IPS-NIHi7 (cell line): Measurements from ENCODE around the gene DOCK1.
A peak's percentile ranks its signal among the peaks of the same experiment; 100 is the strongest.
"Not testable (repeated sequence)": the region's sequence is repeated elsewhere in the genome, so short reads cannot be mapped to it uniquely, and the experiment has no call there.

Experiments used
- DNase-seq: peaks from one replicate; pipeline ENCODE4 v3.0.0; 2012; ENCODE audit warnings: mixed read lengths; ENCODE audit errors: extremely low spot score

The DOCK1 gene

GRCh38 chr10:126904818-126905701, at the start of gene DOCK1:
Gene DOCK1 (plus strand): TSS chr10:126905428. CDS start chr10:126905518, 90 bp downstream.
- peak; percentile 86 for DNase-seq

GRCh38 chr10:126857178-126857806, 47.9 kb upstream of the DOCK1 start:
- DNase-seq, result no peak

GRCh38 chr10:126867567-126868365, 37.5 kb upstream of the DOCK1 start:
- DNase-seq, result no peak

DNA sequence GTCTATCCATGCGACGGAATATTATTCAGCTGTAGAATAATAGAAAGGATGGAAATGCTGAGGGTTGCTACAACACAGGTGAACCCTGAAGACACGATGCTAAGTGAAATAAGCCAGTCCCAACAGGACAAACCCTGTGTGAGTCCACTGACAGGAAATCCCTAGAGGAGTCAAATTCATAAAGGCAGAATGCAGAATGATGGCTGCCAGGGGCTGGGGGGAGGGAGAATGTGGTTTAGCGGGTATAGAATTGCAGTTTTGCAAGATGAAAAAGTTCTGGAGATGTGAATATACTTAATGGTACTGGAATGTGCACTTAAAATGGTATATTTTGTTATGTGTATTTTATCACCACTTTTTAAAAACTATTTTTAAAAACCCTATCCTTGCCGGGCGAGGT, 36.9 kb upstream of the DOCK1 start:
- DNase-seq, result no peak

DNA sequence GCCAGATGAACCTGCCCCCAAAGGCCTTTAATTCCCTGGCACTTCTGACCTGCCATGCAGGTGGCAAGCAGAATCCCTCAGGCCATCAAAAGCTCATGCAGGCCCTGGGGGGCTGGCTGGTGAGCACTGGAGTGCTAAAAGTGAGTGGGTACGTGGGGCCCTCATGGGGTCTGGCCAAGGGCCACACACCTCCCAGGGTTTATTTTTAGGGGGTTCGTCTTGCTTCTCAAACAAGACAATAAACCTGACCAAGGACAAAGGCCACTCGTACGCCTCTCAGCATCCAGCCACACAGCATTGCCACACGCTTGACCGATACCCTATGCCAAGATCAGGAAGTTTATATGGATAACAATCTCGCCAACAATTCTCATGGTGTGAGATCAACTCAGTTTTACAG, 33.1 kb upstream of the DOCK1 start:
- DNase-seq, result no peak

- peak; percentile 56 for DNase-seq
Measured at GRCh38 chr10:126872768-126873167, 32.5 kb upstream of the DOCK1 start.

GRCh38 chr10:126876456-126876855, 28.8 kb upstream of the DOCK1 start:
- DNase-seq, result no peak

- no peak for DNase-seq
Measured at GRCh38 chr10:126877390-126877789, 27.8 kb upstream of the DOCK1 start.

DNA sequence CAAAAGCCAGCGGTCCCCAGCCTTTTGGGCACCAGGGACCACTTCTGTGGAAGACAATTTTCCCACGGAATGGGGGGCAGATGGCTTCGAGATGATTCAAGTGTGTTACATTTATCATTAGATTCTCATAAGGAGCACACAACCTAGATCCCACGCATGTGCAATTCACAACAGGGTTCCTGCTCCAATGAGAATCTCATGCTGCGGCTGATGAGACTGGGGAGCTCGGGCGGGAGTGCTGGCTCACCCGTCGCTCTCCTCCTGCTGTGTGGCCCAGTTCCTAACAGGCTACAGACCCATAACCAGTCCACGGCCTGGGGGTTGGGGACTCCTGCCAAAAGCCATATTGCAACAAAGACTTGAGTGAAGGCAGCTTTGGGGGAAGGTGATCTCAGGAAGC, 26.6 kb upstream of the DOCK1 start:
- DNase-seq, result no peak

DNA sequence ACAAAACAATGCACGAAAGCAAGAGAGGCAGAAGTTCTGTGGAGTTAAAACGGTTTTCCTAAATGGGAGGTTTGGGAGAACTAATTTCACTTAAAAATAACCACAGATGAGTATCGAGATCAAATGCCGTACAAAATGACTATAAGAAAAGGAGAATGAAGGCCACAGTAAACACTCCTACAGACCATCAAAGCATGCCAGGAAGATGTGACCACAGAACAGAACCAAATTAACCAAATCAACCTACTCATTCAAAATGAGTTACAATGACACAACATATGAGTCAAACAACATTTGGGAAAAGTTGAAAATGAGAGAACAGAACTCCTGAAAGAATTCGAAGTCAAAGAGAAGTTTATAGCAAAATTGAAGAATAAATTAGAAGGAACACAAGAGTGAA, 24.3 kb upstream of the DOCK1 start:
- no peak for DNase-seq

DNA sequence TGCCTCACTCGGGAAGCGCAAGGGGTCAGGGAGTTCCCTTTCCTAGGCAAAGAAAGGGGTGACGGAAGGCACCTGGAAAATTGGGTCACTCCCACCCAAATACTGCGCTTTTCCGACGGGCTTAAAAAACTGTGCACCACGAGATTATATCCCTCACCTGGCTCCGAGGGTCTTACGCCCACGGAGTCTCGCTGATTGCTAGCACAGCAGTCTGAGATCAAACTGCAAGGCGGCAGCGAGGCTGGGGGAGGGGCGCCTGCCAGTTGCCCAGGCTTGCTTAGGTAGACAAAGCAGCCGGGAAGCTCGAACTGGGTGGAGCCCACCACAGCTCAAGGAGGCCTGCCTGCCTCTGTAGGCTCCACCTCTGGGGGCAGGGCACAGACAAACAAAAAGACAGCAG, 23.2 kb upstream of the DOCK1 start:
- not testable (repeated sequence) for DNase-seq

GRCh38 chr10:126888436-126888835, 16.8 kb upstream of the DOCK1 start:
- not testable (repeated sequence) for DNase-seq

DNA sequence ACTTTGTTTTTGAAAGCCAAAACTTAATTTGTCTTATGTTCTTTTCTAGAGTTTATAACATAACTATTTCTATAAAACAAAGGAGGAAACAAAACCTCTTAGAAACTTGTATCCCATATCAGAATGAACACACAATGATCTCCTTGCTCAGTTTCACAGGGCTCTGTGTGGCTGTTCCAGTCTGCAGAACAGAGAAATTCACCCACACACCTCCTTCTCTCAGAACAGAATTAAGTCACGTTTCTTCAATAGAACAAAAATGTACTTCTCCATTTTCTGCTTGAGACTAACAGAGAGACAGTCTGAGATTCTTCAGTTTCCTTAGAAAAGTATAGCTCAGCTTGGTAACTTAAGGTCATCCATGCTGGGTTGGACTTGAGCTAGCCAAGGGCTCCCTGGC, 15.8 kb upstream of the DOCK1 start:
- DNase-seq, result no peak

GRCh38 chr10:126890797-126891196, 14.4 kb upstream of the DOCK1 start:
- DNase-seq, result not testable (repeated sequence)

DNA sequence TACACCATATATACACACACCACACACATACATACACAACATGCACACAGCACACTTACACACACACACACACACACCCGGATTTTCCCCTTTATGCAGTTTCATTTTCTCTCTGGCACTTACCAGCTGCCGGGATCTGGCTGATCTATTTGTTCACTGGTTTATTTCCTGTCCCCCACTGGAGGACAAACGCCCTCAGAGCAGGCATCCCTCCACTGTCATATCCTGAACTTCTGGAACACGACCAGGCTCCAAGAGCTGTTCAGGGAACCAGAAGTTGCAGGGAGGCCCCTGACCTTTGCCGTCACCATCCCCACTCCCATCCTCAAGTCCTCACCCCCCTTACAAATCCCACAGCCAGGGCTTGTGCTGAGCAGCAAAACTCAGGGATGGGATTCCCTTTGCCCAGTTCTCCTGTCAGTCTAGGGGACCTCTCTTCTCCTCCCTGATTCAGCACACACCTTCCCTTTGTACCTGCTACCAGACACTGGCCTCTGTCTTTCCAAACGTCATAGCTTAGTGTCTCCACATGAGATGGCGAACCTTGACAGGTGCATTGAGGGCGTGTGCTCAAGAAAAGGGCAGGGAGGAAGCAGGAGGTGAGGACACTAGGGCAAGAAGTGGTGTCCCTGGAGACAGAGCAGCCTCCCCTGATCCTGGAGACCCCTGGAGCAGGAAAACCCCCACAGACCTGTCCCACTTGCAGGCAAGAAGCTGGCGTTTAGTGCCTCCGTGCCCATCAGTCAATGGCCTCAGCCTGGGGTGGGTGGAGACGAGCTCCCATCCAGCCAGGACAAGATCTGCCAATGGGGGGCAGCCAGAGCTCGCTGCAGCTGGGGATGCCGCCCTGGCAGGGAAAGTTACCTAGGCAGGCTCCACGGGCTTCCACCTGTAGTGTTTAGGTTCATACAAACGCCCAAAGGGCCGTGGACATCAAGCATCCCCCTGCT, 12.7 kb upstream of the DOCK1 start:
- no peak for DNase-seq

- DNase-seq, result no peak
Measured at GRCh38 chr10:126893206-126893605, 12.0 kb upstream of the DOCK1 start.

DNA sequence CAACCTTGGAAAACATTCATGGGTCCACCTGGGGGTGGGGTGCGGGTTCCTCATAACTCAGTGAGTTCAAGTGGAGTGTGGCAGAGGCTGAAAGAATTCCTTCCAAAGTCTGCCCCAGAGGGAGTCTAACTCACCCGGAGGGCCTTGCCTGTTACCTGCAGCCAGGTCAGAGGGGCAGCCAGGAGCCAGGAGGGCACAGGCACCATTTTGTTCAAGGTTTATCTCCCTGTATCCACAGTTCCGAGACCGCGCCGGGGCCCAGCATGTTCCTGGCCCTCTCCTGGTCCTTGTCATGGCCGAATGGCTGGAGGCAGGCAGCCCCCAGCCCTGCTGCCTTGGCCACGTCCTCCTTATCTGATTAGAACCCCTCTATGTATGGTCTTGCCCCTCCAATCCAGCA, 11.4 kb upstream of the DOCK1 start:
- no peak for DNase-seq

DNA sequence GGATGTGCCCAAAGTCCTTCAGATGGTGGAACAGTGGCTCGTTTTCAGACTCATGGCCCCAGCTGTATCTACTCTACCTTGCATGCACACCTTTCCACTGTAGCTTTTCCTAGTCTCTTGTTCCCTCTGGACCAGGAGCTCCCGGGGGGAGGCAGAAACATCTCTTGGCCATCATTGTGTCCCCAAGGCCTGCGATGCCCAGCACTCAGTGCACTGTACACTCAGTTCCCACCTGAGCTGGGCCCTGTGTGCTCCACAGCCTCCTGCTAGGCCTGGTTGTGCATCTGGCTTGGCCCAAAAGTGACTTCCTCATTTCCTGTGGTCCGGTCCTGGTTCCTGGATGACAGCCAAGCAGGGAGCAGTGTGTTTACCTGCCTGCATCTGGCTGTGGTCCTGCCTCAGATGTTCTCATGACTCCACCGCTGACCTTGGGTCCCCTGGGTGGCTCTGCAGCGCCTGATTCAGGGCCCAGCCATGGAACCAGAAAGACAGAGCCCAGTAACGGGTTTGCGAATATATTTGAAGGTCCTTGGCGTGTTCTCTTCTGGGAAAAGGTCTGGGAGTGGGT, 9.9 kb upstream of the DOCK1 start:
- DNase-seq, result no peak

DNA sequence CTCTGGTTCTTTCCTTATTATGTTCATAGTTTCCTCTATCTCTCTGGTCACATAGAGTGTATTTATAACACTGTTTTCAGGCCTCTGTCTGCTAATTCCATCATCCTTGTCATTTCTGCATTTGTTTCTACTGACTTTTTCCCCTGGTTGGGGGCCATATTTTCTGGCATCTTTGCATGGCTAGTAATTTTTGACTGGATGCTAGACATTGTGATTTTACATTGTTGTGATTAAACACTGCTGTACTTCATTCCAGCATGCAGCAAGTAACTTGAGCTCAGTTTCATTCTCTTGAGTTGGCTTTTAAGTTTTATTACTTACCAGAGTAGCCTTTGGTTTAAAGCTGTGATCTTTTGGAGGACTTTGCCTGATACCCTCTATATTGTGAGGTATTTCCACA, 6.8 kb upstream of the DOCK1 start:
- no peak for DNase-seq

DNA sequence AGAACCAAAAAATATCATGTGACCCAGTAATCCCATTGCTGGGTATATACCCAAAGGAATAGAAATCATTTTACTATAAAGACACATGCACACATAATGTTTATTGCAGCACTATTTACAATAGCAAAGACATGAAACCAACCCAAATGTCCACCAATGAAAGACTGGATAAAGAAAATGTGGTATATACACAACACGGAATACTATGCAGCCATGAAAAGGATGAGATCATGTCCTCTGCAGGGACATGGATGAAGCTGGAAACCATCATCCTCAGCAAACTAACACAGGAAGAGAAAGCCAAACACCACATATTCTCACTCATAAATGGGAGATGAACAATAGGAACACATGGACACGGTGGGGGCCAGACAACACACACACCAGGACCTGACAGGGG, 5.7 kb upstream of the DOCK1 start:
- DNase-seq, result not testable (repeated sequence)

GRCh38 chr10:126902157-126902556, 3.1 kb upstream of the DOCK1 start:
- DNase-seq, result no peak
